DOHH2 (cell line): ENCODE measurements around the gene TPM1.
"Not testable (repeated sequence)": the region's sequence is repeated elsewhere in the genome, so short reads cannot be mapped to it uniquely, and the experiment has no call there.

Experiments
- EZH2phosphoT487 ChIP-seq: fragments of 200-600 bp; sonication (generic); IDR thresholded peaks from 2 replicates; pipeline ENCODE4 v1.6.1; 2017; ENCODE audit warnings: borderline replicate concordance, mild to moderate bottlenecking, antibody characterized with exemption, low read length, moderate library complexity, mixed read lengths
- TF ChIP-seq, protein P1 (sequence below): fragments of 200-600 bp; sonication (generic); IDR thresholded peaks from one replicate; pipeline ENCODE4 v1.5.1; 2014; ENCODE audit warnings: antibody characterized with exemption, mild to moderate bottlenecking, low read depth, low read length; ENCODE audit not compliant: poor library complexity, severe bottlenecking

DNA sequence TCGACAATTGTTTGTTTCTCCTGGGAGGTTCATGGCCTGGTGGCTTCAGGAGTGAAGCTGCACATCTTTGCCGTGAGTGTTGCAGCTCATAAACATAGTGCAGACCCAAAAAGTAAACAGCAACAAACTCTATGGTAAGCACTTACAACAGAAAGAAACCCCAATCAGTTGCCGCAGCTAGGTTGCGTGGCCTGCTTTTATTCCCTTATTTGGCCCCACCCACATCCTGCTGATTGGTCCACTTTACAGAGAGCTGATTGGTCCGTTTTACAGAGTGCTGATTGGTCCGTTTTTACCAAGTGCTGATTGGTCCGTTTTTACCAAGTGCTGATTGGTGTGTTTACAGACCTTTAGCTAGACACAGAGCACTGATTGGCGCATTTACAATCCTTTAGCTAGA, 62.8 kb downstream of the TPM1 start:
- TF ChIP-seq, protein P1, sequence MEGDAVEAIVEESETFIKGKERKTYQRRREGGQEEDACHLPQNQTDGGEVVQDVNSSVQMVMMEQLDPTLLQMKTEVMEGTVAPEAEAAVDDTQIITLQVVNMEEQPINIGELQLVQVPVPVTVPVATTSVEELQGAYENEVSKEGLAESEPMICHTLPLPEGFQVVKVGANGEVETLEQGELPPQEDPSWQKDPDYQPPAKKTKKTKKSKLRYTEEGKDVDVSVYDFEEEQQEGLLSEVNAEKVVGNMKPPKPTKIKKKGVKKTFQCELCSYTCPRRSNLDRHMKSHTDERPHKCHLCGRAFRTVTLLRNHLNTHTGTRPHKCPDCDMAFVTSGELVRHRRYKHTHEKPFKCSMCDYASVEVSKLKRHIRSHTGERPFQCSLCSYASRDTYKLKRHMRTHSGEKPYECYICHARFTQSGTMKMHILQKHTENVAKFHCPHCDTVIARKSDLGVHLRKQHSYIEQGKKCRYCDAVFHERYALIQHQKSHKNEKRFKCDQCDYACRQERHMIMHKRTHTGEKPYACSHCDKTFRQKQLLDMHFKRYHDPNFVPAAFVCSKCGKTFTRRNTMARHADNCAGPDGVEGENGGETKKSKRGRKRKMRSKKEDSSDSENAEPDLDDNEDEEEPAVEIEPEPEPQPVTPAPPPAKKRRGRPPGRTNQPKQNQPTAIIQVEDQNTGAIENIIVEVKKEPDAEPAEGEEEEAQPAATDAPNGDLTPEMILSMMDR, result not testable (repeated sequence)
- not testable (repeated sequence) for TF ChIP-seq EZH2phosphoT487
